ENCODE results near the gene RTP3. TPM values are rescaled to one million over a fixed set of nuclear protein-coding genes. Genes with fewer than 3 reads are reported as not detected.

The RTP3 gene
- total RNA-seq, 1 donor from 2014 or later: not detected

GRCh38 chr3:46454606-46455005, 43.2 kb upstream of the RTP3 start:
- no peak for TF ChIP-seq CTCF (conservative IDR thresholded peaks at IDR 0.05)
- no peaks in the 10 kb centered on the region for H3K36me3 Mint-ChIP-seq
- no peak overlapping the region for H3K27ac Mint-ChIP-seq
- DNase-seq (ENCODE audit: extremely low spot score, unreplicated experiment): no peak
- H3K27me3 Mint-ChIP-seq: peaks cover 27% of the 10 kb centered on the region
- H3K9me3 Mint-ChIP-seq: no peaks in the 10 kb centered on the region
- no peaks in the 10 kb centered on the region for H3K4me1 Mint-ChIP-seq (ENCODE audit: unreplicated experiment)
- no peak overlapping the region for H3K4me3 Mint-ChIP-seq

GRCh38 chr3:46455231-46456115, 42.3 kb upstream of the RTP3 start:
- Mint-ChIP-seq H3K9me3 (no peaks in the 10 kb centered on the region), H3K4me1 (ENCODE audit: unreplicated experiment) (no peaks in the 10 kb centered on the region), H3K36me3 (no peaks in the 10 kb centered on the region), H3K27me3 (peaks cover 36% of the 10 kb centered on the region), H3K4me3 (no peak overlapping the region), H3K27ac (no peak overlapping the region)
- no peak for TF ChIP-seq CTCF (conservative IDR thresholded peaks at IDR 0.05)
- DNase-seq (ENCODE audit: extremely low spot score, unreplicated experiment): no peak

GRCh38 chr3:46456118-46456517, 41.7 kb upstream of the RTP3 start:
- no peaks in the 10 kb centered on the region for H3K4me1 Mint-ChIP-seq (ENCODE audit: unreplicated experiment)
- H3K9me3 Mint-ChIP-seq: no peaks in the 10 kb centered on the region
- peaks cover 41% of the 10 kb centered on the region for H3K27me3 Mint-ChIP-seq
- DNase-seq (ENCODE audit: extremely low spot score, unreplicated experiment): no peak
- H3K36me3 Mint-ChIP-seq: no peaks in the 10 kb centered on the region
- H3K27ac Mint-ChIP-seq: no peak overlapping the region
- H3K4me3 Mint-ChIP-seq: no peak overlapping the region
- TF ChIP-seq CTCF (conservative IDR thresholded peaks at IDR 0.05): no peak

GRCh38 chr3:46460051-46460450, 37.7 kb upstream of the RTP3 start:
- Mint-ChIP-seq H3K4me3 (no peak overlapping the region), H3K27me3 (peaks cover 44% of the 10 kb centered on the region), H3K36me3 (no peaks in the 10 kb centered on the region), H3K4me1 (ENCODE audit: unreplicated experiment) (no peaks in the 10 kb centered on the region), H3K27ac (no peak overlapping the region), H3K9me3 (no peaks in the 10 kb centered on the region)
- no peak for TF ChIP-seq CTCF (conservative IDR thresholded peaks at IDR 0.05)
- no peak for DNase-seq (ENCODE audit: extremely low spot score, unreplicated experiment)

- Mint-ChIP-seq H3K27me3 (peaks cover 51% of the 10 kb centered on the region), H3K27ac (no peak overlapping the region), H3K4me3 (no peak overlapping the region), H3K9me3 (no peaks in the 10 kb centered on the region), H3K36me3 (no peaks in the 10 kb centered on the region), H3K4me1 (ENCODE audit: unreplicated experiment) (no peaks in the 10 kb centered on the region)
- no peak for DNase-seq (ENCODE audit: extremely low spot score, unreplicated experiment)
- no peak for TF ChIP-seq CTCF (conservative IDR thresholded peaks at IDR 0.05)
These were observed 35.7 kb upstream of the RTP3 start for GRCh38 chr3:46462111-46462510.
